ENCODE data around the gene FBLIM1.

Gene FBLIM1

DNA sequence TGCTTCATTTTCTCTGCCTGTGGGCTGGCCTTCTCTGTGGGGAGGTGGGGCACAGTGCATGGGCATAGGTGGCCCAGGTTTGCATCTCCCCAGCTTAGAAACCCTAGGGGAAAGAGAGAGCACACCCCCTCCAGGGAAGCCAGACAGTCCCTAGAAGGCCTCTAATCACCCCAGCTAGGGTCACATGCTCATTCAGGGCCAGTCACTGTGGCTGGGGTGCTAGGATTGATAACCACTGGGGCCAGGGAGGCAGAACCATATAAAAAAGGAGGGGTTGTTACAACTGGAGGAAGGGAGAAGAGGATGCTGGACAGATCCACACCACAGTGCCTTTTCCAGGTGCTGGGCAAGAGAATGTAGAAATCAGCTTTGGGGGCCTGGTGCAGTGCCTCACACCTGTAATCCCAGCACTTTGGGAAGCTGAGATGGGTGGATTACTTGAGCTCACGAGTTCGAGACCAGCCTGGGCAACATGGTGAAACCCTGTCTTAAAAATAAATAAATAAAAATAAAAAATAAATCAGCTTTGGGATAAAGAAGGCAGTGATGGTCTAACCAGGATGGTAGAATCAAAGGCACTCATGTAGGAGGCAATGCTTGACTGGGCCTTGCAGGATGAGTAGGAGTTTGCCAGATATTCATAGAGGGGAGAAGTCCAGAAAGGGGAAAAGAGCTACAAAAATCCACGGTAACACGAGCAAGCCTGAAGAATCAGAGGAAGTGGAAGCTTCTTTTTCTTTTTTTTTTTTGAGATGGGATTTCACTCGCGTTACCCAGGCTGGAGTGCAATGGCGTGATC is 19.5 kb downstream of the FBLIM1 start:
- H3K27ac ChIP-seq (ENCODE audit: low read depth, low read length), result no peak overlapping the region
- no peaks in the 10 kb centered on the region for H3K9me3 ChIP-seq (ENCODE audit: insufficient read depth, low read depth, low read length)
- H3K4me1 ChIP-seq (ENCODE audit: insufficient read depth, low read length), result no peaks in the 10 kb centered on the region
- H3K27me3 ChIP-seq (ENCODE audit: insufficient read depth, low read length), result no peaks in the 10 kb centered on the region
- 89% methylated on average over 7 of the region's 7 CpGs for WGBS
- no peak overlapping the region for H3K4me3 ChIP-seq (ENCODE audit: low read length)
- no peak overlapping the region for H3K9ac ChIP-seq (ENCODE audit: low read depth, low read length)
- peaks cover 85% of the 10 kb centered on the region for H3K36me3 ChIP-seq (ENCODE audit: insufficient read depth, low read length)

DNA sequence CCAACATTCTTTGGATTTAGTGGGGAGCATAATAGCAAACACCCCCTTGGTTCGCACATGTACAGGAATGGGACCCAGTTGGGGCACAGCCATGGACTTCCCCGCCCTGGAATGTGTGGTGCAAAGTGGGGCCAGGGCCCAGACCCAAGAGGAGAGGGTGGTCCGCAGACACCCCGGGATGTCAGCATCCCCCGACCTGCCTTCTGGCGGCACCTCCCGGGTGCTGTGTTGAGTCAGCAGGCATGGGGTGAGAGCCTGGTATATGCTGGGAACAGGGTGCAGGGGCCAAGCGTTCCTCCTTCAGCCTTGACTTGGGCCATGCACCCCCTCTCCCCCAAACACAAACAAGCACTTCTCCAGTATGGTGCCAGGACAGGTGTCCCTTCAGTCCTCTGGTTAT is 27.1 kb downstream of the FBLIM1 start:
- H3K27ac ChIP-seq (ENCODE audit: low read depth, low read length), result no peak overlapping the region
- 94% methylated on average over 8 of the region's 8 CpGs for WGBS
- no peaks in the 10 kb centered on the region for H3K9me3 ChIP-seq (ENCODE audit: insufficient read depth, low read depth, low read length)
- no peaks in the 10 kb centered on the region for H3K27me3 ChIP-seq (ENCODE audit: insufficient read depth, low read length)
- peaks cover 39% of the 10 kb centered on the region for H3K36me3 ChIP-seq (ENCODE audit: insufficient read depth, low read length)
- H3K4me3 ChIP-seq (ENCODE audit: low read length), result no peak overlapping the region
- no peak overlapping the region for H3K9ac ChIP-seq (ENCODE audit: low read depth, low read length)
- H3K4me1 ChIP-seq (ENCODE audit: insufficient read depth, low read length), result no peaks in the 10 kb centered on the region

DNA sequence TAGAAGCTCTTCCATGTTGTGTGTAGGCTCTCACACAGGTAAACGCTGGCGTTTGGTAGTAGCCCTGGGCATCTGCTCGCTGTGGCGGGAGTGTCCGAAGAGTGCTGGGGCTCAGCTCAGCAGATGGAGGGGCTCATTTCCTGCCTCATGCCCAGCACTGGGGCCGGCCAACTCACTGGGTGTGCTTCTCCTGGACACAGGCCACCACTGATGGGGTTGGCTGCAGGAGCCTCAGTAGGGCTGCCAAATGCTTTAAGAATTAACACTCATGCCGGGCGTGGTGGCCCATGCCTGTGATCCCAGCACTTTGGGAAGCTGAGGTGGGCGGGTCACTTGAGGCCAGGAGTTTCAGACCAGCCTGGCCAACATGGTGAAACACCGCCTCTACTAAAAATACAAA is 28.0 kb downstream of the FBLIM1 start:
- 94% methylated on average over 10 of the region's 10 CpGs for WGBS
- no peaks in the 10 kb centered on the region for H3K9me3 ChIP-seq (ENCODE audit: insufficient read depth, low read depth, low read length)
- no peak overlapping the region for H3K4me3 ChIP-seq (ENCODE audit: low read length)
- no peaks in the 10 kb centered on the region for H3K27me3 ChIP-seq (ENCODE audit: insufficient read depth, low read length)
- peaks cover 31% of the 10 kb centered on the region for H3K36me3 ChIP-seq (ENCODE audit: insufficient read depth, low read length)
- 0 out of 2 replicates have a peak overlapping the region, but pooled peaks have one; percentile 25 for H3K27ac ChIP-seq (ENCODE audit: low read depth, low read length)
- no peak overlapping the region for H3K9ac ChIP-seq (ENCODE audit: low read depth, low read length)
- H3K4me1 ChIP-seq (ENCODE audit: insufficient read depth, low read length), result no peaks in the 10 kb centered on the region

DNA sequence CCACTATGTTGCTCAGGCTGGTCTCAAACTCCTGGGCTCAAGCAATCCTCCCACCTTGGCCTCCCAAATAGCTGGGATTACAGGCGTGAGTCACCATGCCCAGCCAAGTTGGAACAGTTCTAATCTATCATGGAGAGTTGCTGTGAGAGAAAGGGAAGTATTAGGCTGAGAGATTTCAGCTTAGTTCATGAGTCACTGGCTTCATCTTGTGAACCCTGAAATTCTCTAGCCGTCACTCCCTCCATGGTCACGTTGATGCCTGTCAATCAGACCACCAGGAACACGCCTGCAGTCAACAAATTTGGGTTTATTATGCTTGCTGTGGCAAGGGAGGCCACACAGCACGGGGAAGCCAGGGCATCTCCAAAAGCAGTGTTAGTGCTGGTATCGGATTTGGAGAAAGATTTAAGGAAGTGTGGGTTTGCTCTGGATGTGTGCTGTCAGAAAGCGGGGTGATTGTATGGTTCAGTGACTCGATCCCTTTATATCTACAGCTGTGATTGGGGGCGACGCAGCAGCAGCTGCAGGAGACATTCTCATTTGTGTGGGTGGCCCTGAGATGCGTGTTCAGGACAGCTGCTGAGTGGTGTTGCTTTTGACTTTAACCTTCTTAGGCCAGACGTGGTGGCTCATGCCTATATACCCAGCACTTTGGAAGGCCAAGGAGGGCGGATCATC is 30.2 kb downstream of the FBLIM1 start:
- H3K9ac ChIP-seq (ENCODE audit: low read depth, low read length), result no peak overlapping the region
- H3K9me3 ChIP-seq (ENCODE audit: insufficient read depth, low read depth, low read length), result no peaks in the 10 kb centered on the region
- H3K4me3 ChIP-seq (ENCODE audit: low read length), result no peak overlapping the region
- no peaks in the 10 kb centered on the region for H3K4me1 ChIP-seq (ENCODE audit: insufficient read depth, low read length)
- peaks cover 16% of the 10 kb centered on the region for H3K36me3 ChIP-seq (ENCODE audit: insufficient read depth, low read length)
- no peak overlapping the region for H3K27ac ChIP-seq (ENCODE audit: low read depth, low read length)
- no peaks in the 10 kb centered on the region for H3K27me3 ChIP-seq (ENCODE audit: insufficient read depth, low read length)
- WGBS, result 91% methylated on average over 13 of the region's 13 CpGs

DNA sequence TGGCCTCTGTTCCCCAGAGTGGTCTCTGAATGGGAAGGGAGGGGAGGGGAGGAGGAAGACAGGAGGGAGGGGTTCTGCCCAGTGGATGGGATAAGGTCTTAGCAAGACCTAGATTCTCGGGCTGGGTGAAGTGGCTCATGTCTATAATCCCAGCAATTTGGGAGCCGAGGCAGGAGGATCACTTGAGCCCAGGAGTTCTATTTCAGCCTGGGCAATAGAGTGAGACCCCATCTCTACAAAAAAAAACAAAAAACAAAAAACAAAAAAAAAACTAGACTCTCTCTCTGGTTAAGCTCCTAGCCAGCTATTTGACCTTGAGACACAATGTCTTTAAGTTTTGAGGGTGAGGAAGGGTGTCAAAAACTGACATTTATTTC is 37.5 kb downstream of the FBLIM1 start:
- no peak overlapping the region for H3K4me3 ChIP-seq (ENCODE audit: low read length)
- no peaks in the 10 kb centered on the region for H3K27me3 ChIP-seq (ENCODE audit: insufficient read depth, low read length)
- no peaks in the 10 kb centered on the region for H3K36me3 ChIP-seq (ENCODE audit: insufficient read depth, low read length)
- no peak overlapping the region for H3K9ac ChIP-seq (ENCODE audit: low read depth, low read length)
- peaks cover 17% of the 10 kb centered on the region for H3K4me1 ChIP-seq (ENCODE audit: insufficient read depth, low read length)
- no peak overlapping the region for H3K27ac ChIP-seq (ENCODE audit: low read depth, low read length)
- no peaks in the 10 kb centered on the region for H3K9me3 ChIP-seq (ENCODE audit: insufficient read depth, low read depth, low read length)
- 82% methylated on average over 2 of the region's 2 CpGs for WGBS

DNA sequence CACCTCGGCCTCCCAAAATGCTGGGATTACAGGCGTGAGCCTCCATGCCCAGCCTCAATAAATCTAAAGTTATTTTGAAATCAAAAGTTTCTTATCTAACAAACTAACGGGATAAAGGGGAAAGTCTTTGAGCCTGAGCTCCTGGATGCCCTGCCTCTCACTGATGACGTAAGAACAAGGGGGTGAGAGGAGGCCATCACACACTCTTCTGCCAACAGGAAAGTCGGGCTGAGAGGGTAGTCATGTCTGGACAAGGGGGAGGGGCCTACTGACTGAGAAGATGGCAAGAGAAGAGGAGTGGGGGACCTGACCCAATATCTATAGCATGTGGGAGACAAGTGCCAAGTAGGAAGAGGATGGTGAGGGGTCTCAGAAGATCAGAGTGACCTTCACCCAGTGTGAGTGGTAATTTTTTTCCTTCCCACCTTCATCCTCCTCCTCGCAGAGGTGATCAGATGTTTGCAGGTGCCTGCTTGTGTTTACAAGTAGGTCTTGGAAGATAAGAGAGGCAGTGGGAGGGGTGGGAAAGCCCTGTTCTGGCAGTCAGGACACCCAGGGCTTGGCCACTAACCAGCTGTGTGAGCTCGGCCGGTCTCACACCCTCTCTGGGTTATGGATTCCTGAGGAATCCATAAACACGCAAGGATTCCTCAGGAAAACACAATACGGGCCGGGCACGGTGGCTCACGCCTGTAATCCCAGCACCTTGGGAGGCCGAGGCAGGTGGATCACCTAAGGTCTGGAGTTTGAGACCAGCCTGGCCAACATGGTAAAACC is 39.2 kb downstream of the FBLIM1 start:
- H3K4me3 ChIP-seq (ENCODE audit: low read length), result no peak overlapping the region
- H3K27me3 ChIP-seq (ENCODE audit: insufficient read depth, low read length), result no peaks in the 10 kb centered on the region
- H3K4me1 ChIP-seq (ENCODE audit: insufficient read depth, low read length), result peaks cover 17% of the 10 kb centered on the region
- no peak overlapping the region for H3K27ac ChIP-seq (ENCODE audit: low read depth, low read length)
- WGBS, result 92% methylated on average over 13 of the region's 14 CpGs
- no peak overlapping the region for H3K9ac ChIP-seq (ENCODE audit: low read depth, low read length)
- no peaks in the 10 kb centered on the region for H3K36me3 ChIP-seq (ENCODE audit: insufficient read depth, low read length)
- no peaks in the 10 kb centered on the region for H3K9me3 ChIP-seq (ENCODE audit: insufficient read depth, low read depth, low read length)

DNA sequence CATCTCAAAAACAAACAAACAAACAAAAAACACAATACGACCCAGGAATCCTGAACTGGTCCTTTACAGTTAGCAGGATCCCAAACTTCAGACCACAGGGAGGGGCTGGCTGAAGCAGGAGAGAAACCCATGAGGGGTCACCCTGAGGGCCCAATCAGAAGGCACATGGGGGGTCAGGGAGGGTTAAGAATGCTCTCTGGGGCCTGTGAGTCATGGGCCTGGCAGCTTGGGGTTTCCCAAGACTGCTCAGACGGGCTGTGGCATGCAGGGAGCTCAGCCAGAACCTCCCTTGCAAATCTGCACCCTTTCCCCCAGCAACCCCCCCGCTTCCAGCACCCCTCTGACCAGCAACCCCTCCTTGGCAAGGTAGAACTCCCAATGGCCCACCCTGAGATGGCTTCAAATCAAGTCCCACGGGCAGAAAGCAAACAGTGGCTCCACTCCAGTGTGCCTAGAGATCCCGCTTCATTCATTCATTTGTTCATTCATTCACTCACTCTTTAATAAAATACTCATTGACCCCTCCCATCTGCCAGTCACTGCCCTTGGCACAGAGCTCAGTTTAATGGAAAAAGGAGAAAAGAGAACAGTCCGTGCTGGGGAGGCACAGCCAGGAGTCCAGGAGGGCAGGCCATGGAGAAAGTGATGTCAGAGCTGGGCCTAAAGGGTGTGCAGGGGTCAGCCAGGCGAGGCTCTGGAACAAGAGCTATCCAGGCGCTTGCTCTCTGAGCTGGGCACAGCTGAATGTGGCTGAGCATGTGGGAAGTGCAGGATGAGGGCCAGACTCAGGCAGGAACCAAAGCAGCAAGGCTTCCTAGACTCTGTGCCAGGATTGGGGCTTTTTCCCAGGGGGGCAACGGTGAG is 40.6 kb downstream of the FBLIM1 start:
- no peak overlapping the region for H3K9ac ChIP-seq (ENCODE audit: low read depth, low read length)
- no peaks in the 10 kb centered on the region for H3K36me3 ChIP-seq (ENCODE audit: insufficient read depth, low read length)
- H3K9me3 ChIP-seq (ENCODE audit: insufficient read depth, low read depth, low read length), result no peaks in the 10 kb centered on the region
- peaks cover 14% of the 10 kb centered on the region; the same call in 1 of the 2 replicates for H3K4me1 ChIP-seq (ENCODE audit: insufficient read depth, low read length)
- H3K27me3 ChIP-seq (ENCODE audit: insufficient read depth, low read length), result no peaks in the 10 kb centered on the region
- 76% methylated on average over 9 of the region's 9 CpGs for WGBS
- no peak overlapping the region for H3K4me3 ChIP-seq (ENCODE audit: low read length)
- peak overlapping the region; percentile 3; the same call in 1 of the 2 replicates for H3K27ac ChIP-seq (ENCODE audit: low read depth, low read length)

DNA sequence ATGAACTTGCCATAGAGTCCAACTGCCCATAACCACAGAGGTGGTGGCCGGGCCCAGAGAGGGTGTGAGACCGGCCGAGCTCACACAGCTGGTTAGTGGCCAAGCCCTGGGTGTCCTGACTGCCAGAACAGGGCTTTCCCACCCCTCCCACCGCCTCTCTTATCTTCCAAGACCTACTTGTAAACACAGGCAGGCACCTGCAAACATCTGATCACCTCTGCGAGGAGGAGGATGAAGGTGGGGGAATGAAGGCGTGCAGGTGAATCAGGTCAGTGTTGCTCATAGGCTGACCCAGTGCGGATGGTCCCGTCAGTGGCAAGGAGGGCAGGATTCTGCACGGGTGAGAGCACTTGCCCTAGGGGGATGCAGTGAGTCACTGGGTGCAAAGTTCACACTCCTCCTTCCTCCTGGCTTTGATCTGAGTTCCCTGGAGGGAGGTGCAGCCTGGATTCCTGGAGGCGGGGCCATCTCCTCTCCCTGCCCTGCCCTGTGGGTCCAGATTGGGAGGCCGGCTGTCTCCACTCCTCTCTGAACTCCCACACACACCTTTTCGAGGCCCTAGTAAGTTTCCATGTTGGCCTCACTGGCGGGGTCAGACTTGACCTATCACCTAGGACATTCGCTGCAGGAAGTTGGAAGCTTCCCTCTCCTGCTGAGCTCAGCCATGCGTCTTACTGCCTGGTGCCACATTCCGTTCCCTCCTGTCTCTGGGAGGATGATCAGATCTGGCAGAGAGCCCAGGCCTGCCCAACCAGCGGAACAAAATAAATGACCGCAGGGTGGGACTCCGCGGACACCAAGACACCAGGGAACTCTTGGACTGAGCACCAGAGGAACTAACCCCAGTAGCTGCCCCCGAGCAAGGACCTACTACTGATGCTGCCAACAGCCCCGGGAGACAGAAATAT is 41.6 kb downstream of the FBLIM1 start:
- no peak overlapping the region for H3K4me3 ChIP-seq (ENCODE audit: low read length)
- H3K9me3 ChIP-seq (ENCODE audit: insufficient read depth, low read depth, low read length), result no peaks in the 10 kb centered on the region
- WGBS, result 51% methylated on average over 22 of the region's 22 CpGs
- peaks cover 14% of the 10 kb centered on the region; the same call in 1 of the 2 replicates for H3K4me1 ChIP-seq (ENCODE audit: insufficient read depth, low read length)
- H3K36me3 ChIP-seq (ENCODE audit: insufficient read depth, low read length), result no peaks in the 10 kb centered on the region
- H3K27ac ChIP-seq (ENCODE audit: low read depth, low read length), result peak overlapping the region; percentile 3; the same call in 1 of the 2 replicates
- H3K9ac ChIP-seq (ENCODE audit: low read depth, low read length), result no peak overlapping the region
- no peaks in the 10 kb centered on the region for H3K27me3 ChIP-seq (ENCODE audit: insufficient read depth, low read length)

DNA sequence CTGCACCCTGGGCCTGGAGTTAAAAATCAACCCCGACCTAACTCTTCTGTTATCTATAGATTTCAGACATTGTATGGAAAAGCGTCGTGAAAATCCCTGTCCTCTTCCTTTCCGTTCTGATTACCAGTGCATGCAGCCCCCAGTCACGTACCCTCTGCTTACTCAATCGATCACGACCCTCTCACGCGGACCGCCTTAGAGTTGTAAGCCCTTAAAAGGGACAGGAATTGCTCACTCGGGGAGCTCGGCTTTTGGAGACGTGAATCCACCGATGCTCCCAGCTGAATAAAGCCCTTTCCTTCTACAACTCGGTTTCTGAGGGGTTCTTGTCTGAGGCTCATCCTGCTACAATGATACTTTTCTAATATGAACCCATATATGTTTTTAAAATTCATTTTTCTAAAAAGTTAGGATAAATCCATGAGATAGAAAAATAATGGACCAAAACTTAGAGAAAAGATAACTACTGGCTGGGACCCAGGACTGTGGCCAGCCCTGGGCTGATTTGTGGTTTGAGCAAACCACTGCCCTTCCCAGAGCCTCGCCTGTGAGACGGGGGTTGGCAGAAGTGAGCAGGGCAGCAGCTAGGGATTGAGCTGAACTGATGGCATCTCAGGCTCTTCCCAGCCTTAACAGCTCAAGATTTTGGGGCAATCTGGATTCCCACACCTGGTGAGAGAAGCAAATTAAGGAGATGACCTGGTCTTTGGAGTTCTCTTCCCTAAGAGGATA is 43.8 kb downstream of the FBLIM1 start:
- no peak overlapping the region for H3K4me3 ChIP-seq (ENCODE audit: low read length)
- H3K9me3 ChIP-seq (ENCODE audit: insufficient read depth, low read depth, low read length), result no peaks in the 10 kb centered on the region
- no peak overlapping the region for H3K9ac ChIP-seq (ENCODE audit: low read depth, low read length)
- H3K4me1 ChIP-seq (ENCODE audit: insufficient read depth, low read length), result peaks cover 14% of the 10 kb centered on the region; the same call in 1 of the 2 replicates
- 87% methylated on average over 17 of the region's 17 CpGs for WGBS
- H3K36me3 ChIP-seq (ENCODE audit: insufficient read depth, low read length), result no peaks in the 10 kb centered on the region
- no peak overlapping the region; the same call in 1 of the 2 replicates for H3K27ac ChIP-seq (ENCODE audit: low read depth, low read length)
- H3K27me3 ChIP-seq (ENCODE audit: insufficient read depth, low read length), result no peaks in the 10 kb centered on the region
